B cell (primary cell): ENCODE data around the gene DNAJB2. TPM values are rescaled to one million over a fixed set of nuclear protein-coding genes. Genes with fewer than 3 reads are reported as not detected.

Experiments
- ATAC-seq: fragments of 200-7000 bp; cut with Tn5 transposase; one replicate; pipeline ENCODE4 v1.10.0; 2021; ENCODE audit warnings: low read depth, mild to moderate bottlenecking, moderate number of reproducible peaks, moderate library complexity
- CTCF ChIA-PET: fragments of 350-600 bp; sonication (Branson Sonifier 250); formaldehyde crosslinking; loops from one replicate; lab custom pipeline; 2021; ENCODE audit warnings: antibody characterized with exemption, inconsistent platforms; lab: Charles Lee
- POLR2A ChIA-PET: fragments of 350-600 bp; sonication (Branson Sonifier 250); formaldehyde crosslinking; loops from one replicate; lab custom pipeline; 2021; ENCODE audit warnings: antibody characterized with exemption; lab: Charles Lee
- DNase-seq: peaks from one replicate; pipeline ENCODE4 v3.0.0; 2013
- H2AFZ ChIP-seq: 2 replicates; pipeline ENCODE4 v1.6.1; 2012; ENCODE audit warnings: mild to moderate bottlenecking, low read depth, low read length; ENCODE audit not compliant: insufficient read depth, poor library complexity, severe bottlenecking
- H3K27ac ChIP-seq, 2 donors: 1 replicate in 1 of 2; 2 replicates in 1 of 2; pipeline ENCODE4 v1.5.1; 2012 to 2013; ENCODE audit warnings: low read length in 2 of 2, mild to moderate bottlenecking in 2 of 2, moderate library complexity in 1 of 2
- H3K27me3 ChIP-seq, 4 experiments: fragments of 200-600 bp in 1 of 4; sonication (generic) in 1 of 4; replicated peaks in 1 of 4; 1 replicate in 2 of 4; 2 replicates in 2 of 4; pipeline versions ENCODE4 v1.6.1 to v1.7.0; 2013 to 2016; ENCODE audit warnings: low read length in 3 of 4, mild to moderate bottlenecking in 2 of 4, mixed read lengths in 1 of 4, moderate library complexity in 1 of 4; ENCODE audit not compliant: insufficient read depth in 4 of 4, control insufficient read depth in 3 of 4; ENCODE audit errors: control extremely low read depth in 1 of 4
- H3K36me3 ChIP-seq, 2 experiments: replicated peaks in 1 of 2; 1 replicate in 1 of 2; 2 replicates in 1 of 2; pipeline versions ENCODE4 v1.6.1 to v1.7.1; 2013; ENCODE audit warnings: low read length in 1 of 2; ENCODE audit not compliant: insufficient read depth in 2 of 2, control insufficient read depth in 1 of 2; ENCODE audit errors: control extremely low read depth in 1 of 2, extremely low read depth in 1 of 2
- H3K4me1 ChIP-seq, 2 donors: fragments of 200-600 bp in 1 of 2; sonication (generic) in 1 of 2; 1 replicate in 1 of 2; 2 replicates in 1 of 2; pipeline versions ENCODE4 v1.5.1 to v1.6.1; 2013 to 2017; ENCODE audit warnings: low read length in 2 of 2; ENCODE audit not compliant: control insufficient read depth in 2 of 2, insufficient read depth in 2 of 2
- H3K4me2 ChIP-seq: replicated peaks from 2 replicates; pipeline ENCODE3; 2012; ENCODE audit warnings: mild to moderate bottlenecking, low read depth, low read length; ENCODE audit not compliant: poor library complexity, severe bottlenecking
- H3K4me3 ChIP-seq, 5 experiments: fragments of 200-600 bp in 1 of 5; sonication (generic) in 1 of 5; 1 replicate in 3 of 5; 2 replicates in 2 of 5; pipeline versions ENCODE4 v1.5.1 to v1.7.0; 2011 to 2016; ENCODE audit warnings: low read length in 4 of 5, mild to moderate bottlenecking in 4 of 5, low read depth in 2 of 5, control low read depth in 1 of 5, moderate library complexity in 1 of 5; ENCODE audit not compliant: insufficient read depth in 1 of 5; ENCODE audit errors: control extremely low read depth in 1 of 5, extremely low read depth in 1 of 5
- H3K79me2 ChIP-seq: fragments of 200-600 bp; sonication (generic); one replicate; pipeline ENCODE4 v1.6.0; 2016; ENCODE audit warnings: low read length; ENCODE audit not compliant: control insufficient read depth, insufficient read depth
- H3K9ac ChIP-seq: fragments of 200-600 bp; sonication (generic); 2 replicates; pipeline ENCODE4 v1.6.1; 2017; ENCODE audit warnings: mild to moderate bottlenecking, low read length, moderate library complexity
- H3K9me3 ChIP-seq, 3 donors: one replicate each; pipeline versions ENCODE4 v1.6.1 to v1.7.1; 2013; ENCODE audit warnings: low read length in 2 of 3; ENCODE audit not compliant: control insufficient read depth in 2 of 3, insufficient read depth in 1 of 3; ENCODE audit errors: control extremely low read depth in 1 of 3
- H4K20me1 ChIP-seq: 2 replicates; pipeline ENCODE4 v1.6.0; 2012; ENCODE audit warnings: mild to moderate bottlenecking, low read length; ENCODE audit not compliant: insufficient read depth, control insufficient read depth, poor library complexity, severe bottlenecking
- H3K27ac Mint-ChIP-seq: one replicate; pipeline ENCODE4 v1.8.0; 2021; ENCODE audit warnings: mixed read lengths
- H3K27me3 Mint-ChIP-seq: one replicate; pipeline ENCODE4 v1.8.0; 2021; ENCODE audit warnings: mixed read lengths
- H3K4me1 Mint-ChIP-seq: one replicate; pipeline ENCODE4 v1.8.0; 2021; ENCODE audit warnings: mixed read lengths
- H3K4me3 Mint-ChIP-seq: one replicate; pipeline ENCODE4 v1.8.0; 2021; ENCODE audit warnings: mixed read lengths
- H3K9me3 Mint-ChIP-seq: one replicate; pipeline ENCODE4 v1.8.0; 2022; ENCODE audit warnings: mixed read lengths; ENCODE audit not compliant: insufficient read depth
- CTCF ChIP-seq: fragments of 200-600 bp; IDR thresholded peaks from one replicate; pipeline ENCODE4 v1.8.0; 2022; ENCODE audit warnings: antibody characterized with exemption, mild to moderate bottlenecking
- EZH2 ChIP-seq: IDR thresholded peaks from 2 replicates; pipeline ENCODE4 v1.6.1; 2012; ENCODE audit warnings: borderline replicate concordance, low read depth, mild to moderate bottlenecking, moderate library complexity, low read length; ENCODE audit not compliant: insufficient read depth, poor library complexity, severe bottlenecking
- WGBS: methylation state at CpG from one replicate; pipeline ENCODE4 v1.1.5; 2013; ENCODE audit warnings: missing lambda C conversion rate; ENCODE audit not compliant: insufficient coverage; 5-methylcytosine and 5-hydroxymethylcytosine counted together
- intact Hi-C: fragments of 100-400 bp; cut with micrococcal nuclease; formaldehyde crosslinking; loops from one replicate; pipeline ENCODE4 v1.10.0; 2022
- polyA plus RNA-seq: library from polyadenylated mRNA; depleted of rRNA; stranded (reverse); fragments of >200 nt; gene quantifications from 2 replicates; pipeline ENCODE4 v1.2.3, GENCODE V29; 2012
- total RNA-seq, 2 donors: library from RNA; stranded (reverse); fragments of 120-200 nt in 1 of 2; gene quantifications; 1 replicate in 1 of 2; 2 replicates in 1 of 2; pipeline versions ENCODE4 v1.2.3 to v1.2.4, GENCODE V29; 2013 to 2022

The DNAJB2 gene
- total and polyA plus RNA-seq, 2 donors (not counting 1 experiment from before 2014, with no cell fraction given) = 127 to 184 TPM

GRCh38 chr2:219251656-219252055 is 27.5 kb upstream of the DNAJB2 start:
- H3K27ac ChIP-seq = peak overlapping the region in 1 of 2 donors; percentile 93
- peak overlapping the region in 4 of 5 experiments; percentile 87 to 97 (median 90) for H3K4me3 ChIP-seq
- intact Hi-C loops = loop anchor here (5.0 kb wide), 1 partner anchor 1034 kb away; the partner anchor contains the start of gene ARPC2
- TF ChIP-seq CTCF (no peak), EZH2 (no peak)
- peaks cover 58% of the 10 kb centered on the region for H3K79me2 ChIP-seq
- H3K4me2 ChIP-seq = peak overlapping the region; percentile 100
- H4K20me1 ChIP-seq = peaks cover 22% of the 10 kb centered on the region
- Mint-ChIP-seq H3K9me3 (no peaks in the 10 kb centered on the region), H3K27ac (peak overlapping the region; percentile 96), H3K4me1 (peaks cover 72% of the 10 kb centered on the region), H3K4me3 (peak overlapping the region; percentile 87), H3K27me3 (no peaks in the 10 kb centered on the region)
- ChIA-PET CTCF (interaction anchor here (0.7 to 7.6 kb wide), 7 partner anchors 22 to 76 kb away, joined by 3 to 97 read pairs (median 5); partner anchors contain the start of genes ANKZF1, ATG9A and DNAJB2), POLR2A (interaction anchor here (0.8 to 4.2 kb wide), 9 partner anchors 22 to 75 kb away, joined by 3 to 106 read pairs (median 6); partner anchors contain the start of genes ABCB6, ANKZF1, ATG9A and CNPPD1)
- ATAC-seq (no peak), DNase-seq (no peak)
- H3K36me3 ChIP-seq = peaks cover 2 to 35% of the 10 kb centered on the region in 2 experiments
- H3K4me1 ChIP-seq = peaks cover 57 to 67% of the 10 kb centered on the region in 2 donors
- H3K9ac ChIP-seq = peak overlapping the region; percentile 90
- no peak overlapping the region for H2AFZ ChIP-seq
- 97% methylated on average over 6 of the region's 6 CpGs for WGBS
- no peaks in the 10 kb centered on the region for H3K9me3 ChIP-seq
- H3K27me3 ChIP-seq = no peaks in the 10 kb centered on the region

GRCh38 chr2:219252084-219252483 is 27.1 kb upstream of the DNAJB2 start:
- Histone ChIP-seq H3K36me3 (peaks cover 2 to 35% of the 10 kb centered on the region in 2 experiments), H3K27ac (peak overlapping the region; percentile 67 to 93), H3K4me2 (peak overlapping the region; percentile 100), H3K4me1 (peaks cover 53 to 63% of the 10 kb centered on the region in 2 donors), H3K27me3 (no peaks in the 10 kb centered on the region), H3K4me3 (peak overlapping the region; percentile 83 to 97 (median 90)), H3K9me3 (no peaks in the 10 kb centered on the region), H3K79me2 (peaks cover 54% of the 10 kb centered on the region), H3K9ac (peak overlapping the region; percentile 90), H4K20me1 (peaks cover 22% of the 10 kb centered on the region), H2AFZ (no peak overlapping the region)
- Mint-ChIP-seq H3K27me3 (no peaks in the 10 kb centered on the region), H3K27ac (peak overlapping the region; percentile 96), H3K4me1 (peaks cover 68% of the 10 kb centered on the region), H3K9me3 (no peaks in the 10 kb centered on the region), H3K4me3 (peak overlapping the region; percentile 87)
- intact Hi-C loops = loop anchor here (5.0 kb wide), 1 partner anchor 1035 kb away; the partner anchor contains the start of gene ARPC2
- ChIA-PET CTCF (interaction anchor here (0.6 to 7.6 kb wide), 13 partner anchors 16 to 81 kb away, joined by 3 to 97 read pairs (median 5); partner anchors contain the start of genes ABCB6, ANKZF1, ATG9A and DNAJB2), POLR2A (interaction anchor here (0.5 to 4.2 kb wide), 9 partner anchors 23 to 372 kb away, joined by 3 to 106 read pairs (median 6); partner anchors contain the start of genes ABCB6, ANKZF1, ATG9A and CNPPD1)
- DNase-seq (no peak), ATAC-seq (no peak)
- 100% methylated on average over 1 of the region's 5 CpGs for WGBS
- TF ChIP-seq EZH2 (no peak), CTCF (no peak)
